HUES48 (cell line): ENCODE data around the gene SESTD1.
"Not testable (repeated sequence)": the region's sequence is repeated elsewhere in the genome, so short reads cannot be mapped to it uniquely, and the experiment has no call there.

Source experiments
- H3K27ac ChIP-seq: one replicate; pipeline ENCODE4 v1.7.0; 2013; ENCODE audit warnings: low read depth, low read length, inconsistent platforms
- H3K27me3 ChIP-seq: 2 replicates; pipeline ENCODE4 v1.6.1; 2013; ENCODE audit warnings: mild to moderate bottlenecking, low read length; ENCODE audit not compliant: control insufficient read depth, insufficient read depth
- H3K36me3 ChIP-seq: 2 replicates; pipeline ENCODE4 v1.6.1; 2013; ENCODE audit warnings: low read length; ENCODE audit not compliant: control insufficient read depth, insufficient read depth
- H3K4me1 ChIP-seq: 2 replicates; pipeline ENCODE4 v1.6.1; 2013; ENCODE audit warnings: mild to moderate bottlenecking, low read length; ENCODE audit not compliant: control insufficient read depth, insufficient read depth
- H3K4me3 ChIP-seq: 2 replicates; pipeline ENCODE4 v1.5.1; 2013; ENCODE audit warnings: mild to moderate bottlenecking, low read depth, low read length
- H3K9ac ChIP-seq: 2 replicates; pipeline ENCODE4 v1.6.1; 2013; ENCODE audit warnings: mild to moderate bottlenecking, low read depth, low read length, moderate library complexity
- H3K9me3 ChIP-seq: 2 replicates; pipeline ENCODE4 v1.6.1; 2013; ENCODE audit warnings: low read length; ENCODE audit not compliant: control insufficient read depth, insufficient read depth

The SESTD1 gene

GRCh38 chr2:179214671-179215070 lies 50.0 kb downstream of the SESTD1 start:
- not testable (repeated sequence) for H3K9ac ChIP-seq, H3K9me3 ChIP-seq, H3K4me3 ChIP-seq, H3K36me3 ChIP-seq, H3K4me1 ChIP-seq, H3K27ac ChIP-seq, H3K27me3 ChIP-seq

- Histone ChIP-seq H3K9me3 (peaks cover 6% of the 10 kb centered on the region; the same call in 1 of the 2 replicates), H3K27me3 (no peaks in the 10 kb centered on the region), H3K4me1 (no peaks in the 10 kb centered on the region), H3K36me3 (no peaks in the 10 kb centered on the region), H3K9ac (no peak overlapping the region), H3K27ac (no peak overlapping the region), H3K4me3 (no peak overlapping the region)
Observed at GRCh38 chr2:179211355-179211754, 53.3 kb downstream of the SESTD1 start.

DNA sequence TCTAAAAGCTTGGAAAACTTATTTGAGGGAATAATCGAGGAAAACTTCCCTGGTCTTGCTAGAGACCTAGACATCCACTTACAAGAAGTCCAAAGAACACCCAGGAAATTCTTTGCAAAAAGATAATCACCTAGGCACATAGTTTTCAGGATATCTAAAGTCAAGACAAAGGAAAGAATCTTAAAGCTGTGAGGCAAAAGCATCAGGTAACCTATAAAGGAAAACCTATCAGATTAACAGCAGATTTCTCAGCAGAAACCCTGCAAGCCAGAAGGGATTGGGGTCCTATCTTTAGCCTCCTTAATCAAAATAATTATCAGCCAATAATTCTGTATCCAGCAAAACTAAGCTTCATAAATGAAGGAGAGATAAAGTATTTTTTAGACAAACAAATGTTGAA lies 56.4 kb downstream of the SESTD1 start:
- not testable (repeated sequence) for H3K9ac ChIP-seq, H3K27ac ChIP-seq, H3K4me3 ChIP-seq, H3K36me3 ChIP-seq, H3K27me3 ChIP-seq, H3K4me1 ChIP-seq
- peaks cover 12% of the 10 kb centered on the region for H3K9me3 ChIP-seq

DNA sequence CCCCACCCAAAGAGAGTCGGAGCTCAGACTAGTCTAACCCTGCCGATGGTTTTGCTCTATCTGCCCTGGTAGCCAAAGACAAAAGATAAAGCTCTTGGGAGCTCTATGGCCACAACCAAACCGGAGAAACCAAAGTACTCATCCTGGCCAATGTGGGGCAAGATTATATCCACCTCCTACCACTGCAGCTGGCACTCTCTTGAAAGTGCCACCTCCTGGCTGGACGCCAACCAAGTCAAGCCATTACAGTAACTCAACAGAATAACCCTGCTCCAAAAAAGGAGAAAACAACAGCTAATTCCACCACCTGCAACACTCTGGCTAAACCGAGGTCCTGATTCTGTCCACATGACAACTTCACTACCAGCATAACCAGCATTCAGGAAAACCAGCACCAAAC lies 57.6 kb downstream of the SESTD1 start:
- H3K4me3 ChIP-seq: no peak overlapping the region
- no peaks in the 10 kb centered on the region for H3K4me1 ChIP-seq
- no peaks in the 10 kb centered on the region for H3K27me3 ChIP-seq
- H3K9me3 ChIP-seq: peaks cover 16% of the 10 kb centered on the region
- no peak overlapping the region for H3K27ac ChIP-seq
- no peaks in the 10 kb centered on the region for H3K36me3 ChIP-seq
- no peak overlapping the region for H3K9ac ChIP-seq

GRCh38 chr2:179201869-179202268 lies 62.8 kb downstream of the SESTD1 start:
- Histone ChIP-seq H3K27ac (no peak overlapping the region), H3K9ac (no peak overlapping the region), H3K27me3 (no peaks in the 10 kb centered on the region), H3K9me3 (peaks cover 13% of the 10 kb centered on the region), H3K36me3 (no peaks in the 10 kb centered on the region), H3K4me1 (no peaks in the 10 kb centered on the region), H3K4me3 (no peak overlapping the region)

DNA sequence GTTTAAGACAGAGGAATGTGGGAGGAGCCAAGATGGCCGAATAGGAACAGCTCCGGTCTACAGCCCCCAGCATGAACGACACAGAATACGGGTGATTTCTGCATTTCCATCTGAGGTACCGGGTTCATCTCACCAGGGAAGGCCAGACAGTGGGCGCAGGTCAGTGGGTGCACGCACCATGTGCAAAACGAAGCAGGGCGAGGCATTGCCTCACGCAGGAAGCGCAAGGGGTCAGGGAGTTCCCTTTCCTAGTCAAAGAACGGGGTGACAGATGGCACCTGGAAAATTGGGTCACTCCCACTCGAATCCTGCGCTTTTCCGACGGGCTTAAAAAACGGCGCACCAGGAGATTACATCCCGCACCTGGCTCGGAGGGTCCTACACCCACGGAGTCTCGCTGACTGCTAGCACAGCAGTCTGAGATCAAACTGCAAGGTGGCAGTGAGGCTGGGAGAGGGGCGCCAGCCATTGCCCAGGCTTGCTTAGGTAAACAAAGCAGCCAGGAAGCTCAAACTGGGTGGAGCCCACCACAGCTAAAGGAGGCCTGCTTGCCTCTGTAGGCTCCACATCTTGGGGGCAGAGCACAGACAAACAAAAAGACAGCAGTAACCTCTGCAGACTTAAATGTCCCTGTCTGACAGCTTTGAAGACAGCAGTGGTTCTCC lies 68.6 kb downstream of the SESTD1 start:
- not testable (repeated sequence) for H3K9me3 ChIP-seq

GRCh38 chr2:179195141-179195540 lies 69.5 kb downstream of the SESTD1 start:
- H3K4me1 ChIP-seq: 0 out of 2 replicates have a peak, but pooled peaks cover 3% of the 10 kb centered on the region
- H3K27ac ChIP-seq: no peak overlapping the region
- peaks cover 2% of the 10 kb centered on the region; the same call in 1 of the 2 replicates for H3K36me3 ChIP-seq
- no peak overlapping the region for H3K4me3 ChIP-seq
- no peak overlapping the region for H3K9ac ChIP-seq
- H3K27me3 ChIP-seq: no peaks in the 10 kb centered on the region
- peaks cover 4% of the 10 kb centered on the region for H3K9me3 ChIP-seq

More for the DNA sequence above, 68.6 kb downstream of the SESTD1 start:
- not testable (repeated sequence) for H3K4me3 ChIP-seq, H3K27me3 ChIP-seq, H3K4me1 ChIP-seq, H3K27ac ChIP-seq, H3K9ac ChIP-seq, H3K36me3 ChIP-seq

- Histone ChIP-seq H3K9me3 (peaks cover 4% of the 10 kb centered on the region), H3K36me3 (peaks cover 2% of the 10 kb centered on the region; the same call in 1 of the 2 replicates), H3K27me3 (no peaks in the 10 kb centered on the region), H3K27ac (no peak overlapping the region), H3K9ac (no peak overlapping the region), H3K4me3 (no peak overlapping the region), H3K4me1 (0 out of 2 replicates have a peak, but pooled peaks cover 3% of the 10 kb centered on the region)
Observed at GRCh38 chr2:179193759-179194394, 70.8 kb downstream of the SESTD1 start.

DNA sequence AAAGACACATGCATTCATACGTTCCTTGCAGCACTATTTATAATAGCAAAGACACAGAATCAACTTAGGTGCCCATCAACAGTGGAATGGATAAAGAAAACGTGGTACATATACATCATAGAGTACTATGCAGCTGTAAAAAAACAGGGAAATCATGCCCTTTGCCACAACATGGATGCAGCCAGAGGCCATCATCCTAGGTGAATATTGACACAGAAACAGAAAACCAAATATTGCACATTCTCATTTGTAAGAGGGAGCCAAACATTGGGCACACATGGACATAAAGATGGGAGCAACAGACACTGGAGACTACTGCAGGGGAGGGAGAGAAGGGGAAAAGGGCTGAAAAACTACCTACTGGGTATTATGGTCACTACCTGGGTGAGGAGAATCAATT lies 73.5 kb downstream of the SESTD1 start:
- Histone ChIP-seq H3K36me3 (peaks cover 2% of the 10 kb centered on the region; the same call in 1 of the 2 replicates), H3K4me1 (0 out of 2 replicates have a peak, but pooled peaks cover 3% of the 10 kb centered on the region), H3K4me3 (no peak overlapping the region), H3K27me3 (no peaks in the 10 kb centered on the region), H3K9me3 (peaks cover 4% of the 10 kb centered on the region), H3K27ac (no peak overlapping the region), H3K9ac (no peak overlapping the region)

DNA sequence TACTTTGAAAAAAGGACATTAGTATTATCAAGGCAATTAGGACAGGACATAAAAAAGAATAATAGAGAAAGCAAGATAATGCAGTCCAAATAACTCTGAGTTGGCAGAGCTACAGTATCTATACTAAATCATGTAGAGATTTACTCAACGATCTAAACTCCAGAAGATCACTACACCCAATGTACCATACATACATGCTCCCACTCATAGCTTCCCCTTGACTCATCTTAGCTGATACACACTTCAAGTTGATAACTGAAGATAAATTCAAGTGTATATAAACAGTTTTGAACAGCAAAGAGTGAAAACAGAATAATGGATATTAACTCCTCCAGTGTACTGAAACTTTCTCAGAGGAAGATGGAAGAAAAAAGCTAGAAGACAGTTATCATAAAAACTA lies 78.5 kb downstream of the SESTD1 start:
- no peak overlapping the region for H3K4me3 ChIP-seq
- 0 out of 2 replicates have a peak, but pooled peaks cover 2% of the 10 kb centered on the region for H3K9me3 ChIP-seq
- no peaks in the 10 kb centered on the region for H3K27me3 ChIP-seq
- no peak overlapping the region for H3K9ac ChIP-seq
- no peak overlapping the region for H3K27ac ChIP-seq
- H3K4me1 ChIP-seq: peaks cover 14% of the 10 kb centered on the region
- H3K36me3 ChIP-seq: peaks cover under 1% of the 10 kb centered on the region; the same call in 1 of the 2 replicates

GRCh38 chr2:179184610-179185009 lies 80.0 kb downstream of the SESTD1 start:
- no peaks in the 10 kb centered on the region for H3K9me3 ChIP-seq
- no peak overlapping the region for H3K4me3 ChIP-seq
- H3K4me1 ChIP-seq: peaks cover 25% of the 10 kb centered on the region
- H3K27ac ChIP-seq: no peak overlapping the region
- no peaks in the 10 kb centered on the region for H3K27me3 ChIP-seq
- H3K36me3 ChIP-seq: no peaks in the 10 kb centered on the region
- no peak overlapping the region for H3K9ac ChIP-seq
